GM18873 (cell line): ENCODE results near the gene EDAR.

Experiments used
- ATAC-seq: cut with Tn5 transposase; IDR thresholded peaks from one replicate; pipeline ENCODE4 v1.9.1; 2021; ENCODE audit warnings: mild to moderate bottlenecking, moderate library complexity, moderate number of reproducible peaks; ENCODE audit not compliant: unreplicated experiment, low FRiP score

The EDAR gene

DNA sequence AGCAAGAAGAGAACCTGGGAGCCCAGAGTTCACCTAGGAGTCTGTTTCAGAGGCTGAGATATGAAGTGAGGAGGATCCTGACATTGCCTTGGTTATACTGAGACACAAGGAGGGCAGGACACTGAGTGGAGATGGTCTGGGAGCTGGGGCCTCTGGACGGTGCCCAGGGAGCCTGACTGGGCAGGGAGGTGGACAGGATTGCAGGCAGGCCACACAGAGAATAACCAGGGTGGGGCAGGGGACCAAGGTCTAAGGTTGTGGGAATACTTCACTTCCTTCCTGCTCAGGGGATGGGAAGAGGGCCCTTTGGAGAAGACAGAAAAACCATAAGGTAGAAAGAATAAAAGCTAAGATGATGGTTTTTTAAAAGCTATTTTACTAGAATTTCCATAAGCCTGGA, 18.7 kb downstream of the EDAR start:
- ATAC-seq = no peak

- ATAC-seq = no peak
Observed at GRCh38 chr2:108969856-108970255, 19.2 kb downstream of the EDAR start.

DNA sequence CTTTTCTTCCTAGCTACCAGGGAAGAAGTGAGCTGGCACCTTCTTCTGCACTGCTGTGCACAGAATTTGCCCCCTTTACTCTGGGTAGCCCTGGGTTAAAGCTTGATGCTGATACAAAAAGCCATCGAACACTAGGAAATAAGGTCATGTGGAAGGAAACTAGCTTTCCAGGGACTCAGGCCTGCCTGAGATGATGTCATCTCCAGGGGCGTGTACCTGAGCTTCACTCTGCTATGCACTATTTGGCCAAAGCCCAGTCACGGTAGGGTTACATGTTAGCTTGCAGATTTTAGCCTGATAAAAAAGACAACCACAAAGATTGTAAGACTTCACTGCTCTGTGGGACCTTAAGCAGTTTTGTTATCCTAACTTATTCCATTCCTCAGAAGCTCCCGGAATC, 20.4 kb downstream of the EDAR start:
- ATAC-seq = no peak

DNA sequence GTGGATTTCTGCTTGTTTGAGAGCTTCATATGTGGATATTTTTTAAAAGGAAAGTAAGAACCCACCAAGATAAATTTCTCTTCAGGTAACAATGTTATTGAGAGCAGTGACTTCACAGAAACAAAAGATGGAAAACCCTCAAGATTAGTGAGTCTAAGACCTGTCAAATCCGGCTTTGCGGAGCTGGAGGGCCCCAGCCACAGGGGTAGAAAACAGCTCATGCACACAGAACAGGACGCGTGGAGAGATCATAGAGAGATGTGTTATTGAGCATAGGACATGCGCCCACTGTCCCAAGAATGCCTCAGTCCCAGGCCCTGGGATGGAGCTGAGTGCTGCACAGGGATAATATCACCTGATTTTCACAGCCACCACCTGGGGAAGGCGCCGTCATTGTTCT, 21.3 kb downstream of the EDAR start:
- ATAC-seq = no peak

- ATAC-seq = no peak
Observed at GRCh38 chr2:108965540-108966289, 23.3 kb downstream of the EDAR start.

GRCh38 chr2:108963057-108963456, 26.0 kb downstream of the EDAR start:
- no peak for ATAC-seq

GRCh38 chr2:108961796-108962195, 27.2 kb downstream of the EDAR start:
- ATAC-seq = no peak

DNA sequence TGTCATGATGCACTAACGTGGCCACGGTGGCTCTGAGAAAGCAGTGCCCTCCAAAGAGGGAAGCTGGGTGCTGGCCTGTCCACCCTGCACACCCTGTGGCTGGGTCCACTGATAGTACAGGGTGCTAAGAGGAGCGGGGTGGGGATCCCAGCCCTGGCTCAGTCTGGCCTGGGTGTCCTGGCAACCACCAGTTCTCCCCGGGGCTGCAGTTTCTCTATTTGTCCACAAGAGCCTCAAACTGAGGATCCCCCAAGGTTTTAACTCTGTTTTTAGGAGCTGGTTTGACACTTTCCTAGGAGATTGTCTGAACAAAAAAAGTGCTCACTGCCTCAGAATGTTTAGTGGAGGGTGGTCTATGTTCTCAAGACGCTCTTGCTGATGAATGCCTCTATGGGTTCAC, 29.0 kb downstream of the EDAR start:
- no peak for ATAC-seq

DNA sequence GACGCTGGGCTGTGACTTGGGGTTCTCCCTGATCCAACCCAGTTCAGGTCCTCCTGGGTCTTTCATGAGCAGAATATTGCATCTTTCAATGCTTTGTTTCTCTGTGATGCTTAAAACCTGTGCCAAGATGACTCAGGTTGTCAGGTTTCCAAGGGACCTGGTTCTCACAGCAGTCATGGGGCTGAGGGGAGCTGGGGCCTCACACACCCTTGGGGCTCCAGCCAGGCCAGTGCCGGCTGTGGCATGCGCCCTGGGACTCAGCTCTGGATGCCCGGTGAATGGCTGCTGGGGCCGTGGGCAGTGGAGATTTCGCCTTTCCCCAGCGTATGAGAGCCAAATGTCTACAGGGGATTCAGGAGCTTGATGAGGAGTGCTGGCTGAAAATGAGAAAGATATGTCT, 29.6 kb downstream of the EDAR start:
- ATAC-seq = no peak

DNA sequence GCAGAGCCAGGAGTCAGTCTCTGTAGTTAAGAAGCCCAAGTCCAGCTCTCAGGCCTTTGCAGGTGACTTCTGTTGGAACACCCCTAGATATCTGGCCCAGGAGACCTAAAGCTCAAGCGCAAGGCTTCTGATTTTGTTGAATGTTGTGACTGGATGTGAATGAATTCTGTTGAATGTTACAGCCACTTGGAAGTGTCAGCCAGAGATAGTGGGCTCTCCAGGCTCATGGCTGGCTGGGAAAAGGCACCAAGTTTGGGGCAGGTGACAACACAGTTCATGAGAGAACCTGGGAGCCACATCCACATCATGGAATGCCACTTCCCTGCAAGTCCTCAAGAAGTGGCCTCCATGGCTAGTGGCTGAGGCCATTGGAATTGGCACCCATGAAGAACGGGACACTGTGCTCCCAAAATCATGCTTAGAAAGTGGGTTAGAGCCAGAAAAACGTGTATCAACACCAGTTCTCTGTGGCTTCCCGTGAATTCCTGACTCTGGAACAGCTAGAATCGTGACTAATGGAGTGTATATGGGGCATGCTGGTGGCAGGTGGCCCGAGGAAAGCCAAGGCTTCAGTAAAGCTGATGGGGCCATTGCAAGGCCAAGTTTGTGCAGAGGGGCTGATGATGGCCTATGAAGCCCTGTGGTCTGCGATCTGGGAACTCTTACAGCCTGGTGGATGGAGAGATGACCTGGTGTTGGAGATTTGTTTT, 30.2 kb downstream of the EDAR start:
- no peak for ATAC-seq

DNA sequence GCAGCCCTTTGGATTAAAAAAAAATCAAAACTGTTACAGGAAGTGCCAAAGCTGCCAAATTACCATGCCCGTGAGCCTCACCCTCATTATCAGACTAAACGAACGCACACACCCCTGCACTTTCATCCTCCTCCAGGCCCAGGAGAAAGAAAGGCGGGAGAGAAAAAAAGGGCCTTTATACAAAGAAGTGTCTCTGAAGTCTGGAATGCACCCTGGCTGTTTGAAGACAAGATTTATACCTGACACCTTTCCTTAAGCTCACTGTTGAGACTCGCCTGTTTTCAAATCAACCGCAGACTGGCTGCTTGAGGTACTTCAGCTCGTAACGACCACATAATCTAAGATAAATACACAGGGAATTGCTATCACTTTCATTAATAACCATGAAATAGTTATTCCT, 31.0 kb downstream of the EDAR start:
- no peak for ATAC-seq

DNA sequence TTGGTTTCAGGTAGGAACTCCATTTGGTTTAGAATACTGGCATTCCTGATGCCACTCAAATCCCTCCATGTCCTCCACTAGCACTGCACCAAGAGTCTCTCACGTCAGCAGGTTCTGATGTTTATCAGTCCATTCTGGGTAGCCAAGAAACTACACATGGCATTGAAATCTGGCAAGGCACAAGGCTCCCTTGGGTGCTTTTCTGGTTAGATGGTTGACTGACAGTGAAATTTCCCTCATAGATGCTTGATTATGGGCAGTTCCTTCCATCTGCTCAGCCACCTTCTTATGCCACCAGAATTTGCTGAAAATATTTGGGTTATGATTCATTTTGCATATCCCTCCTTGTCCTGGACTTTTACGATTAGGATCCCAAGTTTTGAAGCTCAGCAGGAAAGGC, 32.6 kb downstream of the EDAR start:
- ATAC-seq = no peak

DNA sequence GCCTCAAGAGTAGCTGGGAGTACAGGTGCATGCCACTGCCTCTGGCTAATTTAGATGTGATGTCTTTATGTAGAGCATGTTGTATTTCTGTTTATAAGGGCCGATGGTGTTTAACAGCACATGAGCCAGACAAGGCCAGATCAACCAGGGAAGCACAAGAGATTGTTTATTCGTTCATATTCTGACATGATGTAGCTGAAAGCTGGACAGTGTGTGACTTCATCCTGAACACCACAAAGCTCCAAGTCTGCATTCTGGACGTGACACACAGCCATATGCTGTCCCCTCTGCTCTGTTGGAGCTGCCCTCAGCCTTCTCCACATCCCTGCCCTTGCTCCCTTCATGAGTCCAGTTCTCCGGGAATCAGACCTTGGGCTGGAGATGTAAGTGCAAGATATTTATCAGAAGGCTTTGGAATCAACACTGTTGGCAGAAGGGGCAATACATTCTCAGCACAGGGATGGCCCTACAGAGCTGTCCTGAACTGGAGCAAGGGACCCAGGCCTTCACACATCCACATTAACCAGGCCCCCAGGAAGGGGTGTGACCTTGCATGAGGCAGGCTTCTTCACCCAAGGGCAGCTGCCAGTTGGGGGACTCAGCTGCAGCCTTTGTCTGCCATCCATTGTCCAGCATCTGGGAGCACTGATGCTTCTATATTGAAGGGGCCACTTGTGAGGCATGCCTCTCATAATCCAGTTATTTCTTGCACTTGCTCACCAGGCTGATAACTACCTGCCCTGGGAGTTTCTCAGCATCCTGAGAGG, 38.5 kb downstream of the EDAR start:
- ATAC-seq = no peak

DNA sequence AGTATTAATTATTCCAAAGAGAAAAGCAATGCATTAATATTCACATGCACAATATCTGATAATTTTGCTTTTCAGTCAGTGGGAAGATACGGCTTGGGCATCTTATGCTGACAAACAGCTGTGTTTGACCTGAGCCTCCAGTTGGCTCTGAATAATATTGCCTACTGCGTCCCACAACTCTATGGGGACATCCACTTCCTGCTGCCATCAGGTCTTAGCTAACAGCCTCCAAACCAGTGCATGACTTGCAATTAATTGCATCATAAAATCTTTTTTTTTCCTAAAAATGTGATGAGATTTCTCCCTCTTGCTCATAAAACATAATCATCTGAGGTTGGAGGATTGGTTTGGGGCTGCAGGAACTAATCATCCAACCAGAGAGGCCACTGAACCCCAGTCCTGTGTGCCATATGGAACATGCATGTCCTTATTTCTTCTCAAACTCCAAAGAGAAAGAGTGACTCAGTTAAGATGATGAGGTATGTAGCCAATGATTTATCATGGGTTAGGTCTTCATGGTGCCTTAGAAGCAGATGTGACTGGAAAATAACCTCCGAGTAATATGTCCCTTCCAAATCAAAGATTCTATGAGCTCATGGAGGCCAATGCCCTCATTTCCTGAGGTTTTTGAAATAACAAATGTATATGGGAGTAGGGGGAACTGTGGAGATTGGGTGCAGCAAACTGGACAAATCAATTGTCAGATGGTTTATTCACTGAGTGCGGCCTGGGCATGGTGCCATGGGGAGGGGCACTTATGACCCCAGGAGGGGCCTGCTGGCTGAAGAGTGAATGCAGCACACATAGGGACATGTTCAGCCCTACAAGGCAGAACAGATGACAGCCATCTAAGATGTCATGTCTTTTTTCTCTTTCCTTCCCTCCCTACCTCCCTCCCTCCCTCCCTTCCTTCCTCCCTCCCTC, 39.4 kb downstream of the EDAR start:
- ATAC-seq = no peak

DNA sequence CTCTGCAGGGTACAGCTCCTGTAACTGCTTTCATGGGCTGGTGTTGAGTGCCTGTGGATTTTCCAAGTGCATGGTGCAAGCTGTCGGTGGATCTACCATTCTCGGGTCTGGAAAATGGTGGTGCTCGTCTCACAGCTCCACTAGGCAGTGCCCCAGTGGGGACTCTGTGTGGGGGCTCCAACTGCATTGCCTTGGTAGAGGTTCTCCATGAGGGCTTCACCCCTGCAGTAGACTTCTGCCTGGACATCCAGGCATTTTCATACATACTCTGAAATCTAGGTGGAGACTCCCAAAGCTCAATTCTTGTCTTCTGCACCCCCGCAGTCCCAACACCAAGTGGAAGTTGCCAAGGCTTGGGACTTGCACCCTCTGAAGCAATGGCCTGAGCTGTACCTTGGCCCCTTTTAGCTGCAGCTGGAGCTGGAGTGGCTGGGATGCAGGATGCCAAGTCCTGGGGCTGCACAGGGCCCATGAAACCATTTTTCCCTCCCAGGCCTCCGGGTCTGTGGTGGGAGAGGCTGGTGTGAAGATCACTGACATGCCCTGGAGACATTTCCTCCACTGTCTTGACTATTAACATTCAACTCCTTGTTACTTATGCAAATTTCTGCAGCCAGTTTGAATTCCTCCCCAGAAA, 41.6 kb downstream of the EDAR start:
- ATAC-seq = no peak

DNA sequence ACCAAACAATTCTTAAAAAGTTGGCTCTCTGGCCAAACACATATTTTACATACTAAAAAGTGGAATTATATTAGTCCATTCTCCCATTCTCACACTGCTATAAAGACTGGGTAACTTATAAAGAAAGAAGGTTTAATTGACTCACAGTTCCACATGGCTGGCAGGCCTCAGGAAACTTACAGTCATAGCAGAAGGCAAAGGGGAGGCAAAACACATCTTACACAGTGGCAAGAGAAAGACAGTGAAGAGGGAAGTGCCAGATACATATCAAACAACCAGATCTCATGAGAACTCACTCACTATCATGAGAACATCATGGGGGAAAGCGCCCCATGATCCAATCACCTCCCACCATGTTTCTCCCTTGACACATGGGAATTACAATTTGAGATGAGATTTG, 42.6 kb downstream of the EDAR start:
- no peak for ATAC-seq

- ATAC-seq = no peak
Observed at GRCh38 chr2:108945969-108946368, 43.1 kb downstream of the EDAR start.

- ATAC-seq = no peak
Observed at GRCh38 chr2:108944601-108945331, 44.3 kb downstream of the EDAR start.

- ATAC-seq = no peak
Observed at GRCh38 chr2:108943751-108944150, 45.3 kb downstream of the EDAR start.
